Mesenchymal stem cell (in vitro differentiated cells and primary cell): ENCODE data around the gene HSPH1.

Experiments used
- DNase-seq: peaks from one replicate; pipeline ENCODE4 v3.0.0-alpha.2; 2013
- H2AFZ ChIP-seq: one replicate; pipeline ENCODE4 v1.6.1; 2013; ENCODE audit warnings: low read depth, mild to moderate bottlenecking, control low read depth, inconsistent platforms, low read length, moderate library complexity
- H2AK5ac ChIP-seq: 2 replicates; pipeline ENCODE4 v1.6.1; 2013; ENCODE audit warnings: low read length, moderate library complexity, mild to moderate bottlenecking, inconsistent platforms; ENCODE audit not compliant: severe bottlenecking
- H2BK120ac ChIP-seq: one replicate; pipeline ENCODE4 v1.6.1; 2013; ENCODE audit warnings: low read depth, mild to moderate bottlenecking, inconsistent platforms, low read length, moderate library complexity
- H2BK12ac ChIP-seq, 2 experiments: one replicate each; pipeline ENCODE4 v1.6.1; 2013; ENCODE audit warnings: inconsistent platforms in 2 of 2, low read length in 2 of 2, mild to moderate bottlenecking in 2 of 2, moderate library complexity in 2 of 2, control low read depth in 1 of 2
- H2BK15ac ChIP-seq: one replicate; pipeline ENCODE4 v1.6.1; 2013; ENCODE audit warnings: mild to moderate bottlenecking, low read depth, inconsistent platforms; ENCODE audit not compliant: poor library complexity, severe bottlenecking
- H2BK5ac ChIP-seq: 2 replicates; pipeline ENCODE4 v1.6.1; 2013; ENCODE audit warnings: low read depth, mild to moderate bottlenecking, low read length, control low read depth, inconsistent platforms; ENCODE audit not compliant: poor library complexity, severe bottlenecking
- H3K14ac ChIP-seq, 2 experiments: one replicate each; pipeline ENCODE4 v1.6.1; 2013; ENCODE audit warnings: inconsistent platforms in 2 of 2, low read length in 2 of 2, control low read depth in 1 of 2, mild to moderate bottlenecking in 1 of 2, moderate library complexity in 1 of 2
- H3K18ac ChIP-seq, 2 experiments: one replicate each; pipeline ENCODE4 v1.6.1; 2013; ENCODE audit warnings: inconsistent platforms in 2 of 2, low read length in 2 of 2, control low read depth in 1 of 2, low read depth in 1 of 2, mild to moderate bottlenecking in 1 of 2
- H3K23ac ChIP-seq, 2 experiments: one replicate each; pipeline ENCODE4 v1.6.1; 2013; ENCODE audit warnings: inconsistent platforms in 2 of 2, low read length in 2 of 2, mild to moderate bottlenecking in 2 of 2, moderate library complexity in 2 of 2, control low read depth in 1 of 2
- H3K27ac ChIP-seq: 2 replicates; pipeline ENCODE4 v1.5.1; 2013; ENCODE audit warnings: mild to moderate bottlenecking, moderate library complexity, low read length, control low read depth, inconsistent platforms; ENCODE audit not compliant: poor library complexity, severe bottlenecking
- H3K27me3 ChIP-seq, 2 experiments: 2 replicates each; pipeline versions ENCODE4 v1.6.1 to v1.7.0; 2013; ENCODE audit warnings: low read length in 2 of 2, mild to moderate bottlenecking in 2 of 2, moderate library complexity in 2 of 2, control low read depth in 1 of 2, inconsistent platforms in 1 of 2; ENCODE audit not compliant: control insufficient read depth in 1 of 2, insufficient read depth in 1 of 2
- H3K36me3 ChIP-seq, 2 experiments: 2 replicates each; pipeline versions ENCODE4 v1.6.1 to v1.7.0; 2013; ENCODE audit warnings: low read length in 2 of 2, control low read depth in 1 of 2, inconsistent platforms in 1 of 2, low read depth in 1 of 2, mild to moderate bottlenecking in 1 of 2; ENCODE audit not compliant: insufficient read depth in 2 of 2, control insufficient read depth in 1 of 2
- H3K4ac ChIP-seq, 2 experiments: one replicate each; pipeline ENCODE4 v1.6.1; 2013; ENCODE audit warnings: inconsistent platforms in 2 of 2, low read length in 2 of 2, mild to moderate bottlenecking in 2 of 2, moderate library complexity in 2 of 2, control low read depth in 1 of 2, low read depth in 1 of 2
- H3K4me1 ChIP-seq: 2 replicates; pipeline ENCODE4 v1.6.1; 2013; ENCODE audit warnings: low read depth, low read length, control low read depth; ENCODE audit not compliant: control insufficient read depth, insufficient read depth
- H3K4me2 ChIP-seq: 2 replicates; pipeline ENCODE4 v1.6.1; 2013; ENCODE audit warnings: low read length, mild to moderate bottlenecking, inconsistent platforms; ENCODE audit not compliant: poor library complexity, severe bottlenecking
- H3K4me3 ChIP-seq, 2 experiments: 2 replicates each; pipeline versions ENCODE4 v1.5.1 to v1.7.0; 2013; ENCODE audit warnings: low read length in 2 of 2, mild to moderate bottlenecking in 2 of 2, control low read depth in 1 of 2, low read depth in 1 of 2; ENCODE audit not compliant: insufficient read depth in 1 of 2
- H3K79me1 ChIP-seq: replicated peaks from 2 replicates; pipeline ENCODE4 v1.6.1; 2013; ENCODE audit warnings: mild to moderate bottlenecking, control low read depth, low read length, inconsistent platforms; ENCODE audit not compliant: poor library complexity, severe bottlenecking
- H3K9ac ChIP-seq: 2 replicates; pipeline ENCODE4 v1.7.0; 2013; ENCODE audit warnings: mild to moderate bottlenecking, low read length, moderate library complexity
- H3K9me3 ChIP-seq: 2 replicates; pipeline ENCODE4 v1.7.0; 2013; ENCODE audit warnings: mild to moderate bottlenecking, low read length; ENCODE audit not compliant: control insufficient read depth
- H4K8ac ChIP-seq: one replicate; pipeline ENCODE4 v1.6.1; 2013; ENCODE audit warnings: inconsistent platforms, mild to moderate bottlenecking, low read length, moderate library complexity
- H4K91ac ChIP-seq: one replicate; pipeline ENCODE4 v1.6.1; 2013; ENCODE audit warnings: mild to moderate bottlenecking, low read length, inconsistent platforms
- WGBS: methylation state at CpG from one replicate; pipeline ENCODE4 v1.1.7; 2013; ENCODE audit warnings: mixed read lengths; 5-methylcytosine and 5-hydroxymethylcytosine counted together

Gene HSPH1

DNA sequence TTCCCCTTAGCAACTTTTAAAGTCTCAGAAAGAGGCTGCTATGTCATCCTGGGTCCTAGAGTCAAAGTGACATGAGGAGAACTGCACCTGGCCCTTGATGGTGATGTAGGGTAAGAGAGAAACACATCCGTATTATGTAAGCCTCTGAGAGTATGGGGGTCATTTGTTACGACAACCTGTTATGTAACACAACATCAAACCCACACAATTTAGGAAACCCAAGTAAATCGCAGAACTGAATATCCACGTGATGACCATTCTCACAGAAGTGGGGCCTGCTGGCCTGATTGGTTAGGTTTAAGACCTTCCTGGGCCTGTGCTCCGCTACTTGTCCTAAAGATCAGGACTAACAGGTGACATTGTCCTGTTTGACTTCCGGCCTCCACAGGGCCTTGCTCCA lies 22.7 kb upstream of the HSPH1 start:
- no peaks in the 10 kb centered on the region for H3K4me1 ChIP-seq
- H3K4ac ChIP-seq: no peak overlapping the region
- H4K91ac ChIP-seq: no peak overlapping the region
- H3K27me3 ChIP-seq: peaks cover 0 to 8% of the 10 kb centered on the region in 2 experiments
- no peak overlapping the region for H3K4me3 ChIP-seq
- H3K23ac ChIP-seq: peak overlapping the region in 1 of 2 experiments; percentile 2
- H2BK120ac ChIP-seq: no peak overlapping the region
- H3K27ac ChIP-seq: no peak overlapping the region
- no peak overlapping the region for H3K4me2 ChIP-seq
- no peak overlapping the region for H2BK15ac ChIP-seq
- no peak overlapping the region for H2BK5ac ChIP-seq
- H3K18ac ChIP-seq: no peak overlapping the region
- H3K79me1 ChIP-seq: no peaks in the 10 kb centered on the region
- H2BK12ac ChIP-seq: no peak overlapping the region
- H2AK5ac ChIP-seq: no peak overlapping the region
- no peak overlapping the region for H3K9ac ChIP-seq
- no peak overlapping the region for H2AFZ ChIP-seq
- DNase-seq: no peak
- peaks cover 5% of the 10 kb centered on the region for H3K9me3 ChIP-seq
- no peak overlapping the region for H3K14ac ChIP-seq
- H4K8ac ChIP-seq: no peak overlapping the region
- 97% methylated on average over 6 of the region's 6 CpGs for WGBS
- no peaks in the 10 kb centered on the region for H3K36me3 ChIP-seq

DNA sequence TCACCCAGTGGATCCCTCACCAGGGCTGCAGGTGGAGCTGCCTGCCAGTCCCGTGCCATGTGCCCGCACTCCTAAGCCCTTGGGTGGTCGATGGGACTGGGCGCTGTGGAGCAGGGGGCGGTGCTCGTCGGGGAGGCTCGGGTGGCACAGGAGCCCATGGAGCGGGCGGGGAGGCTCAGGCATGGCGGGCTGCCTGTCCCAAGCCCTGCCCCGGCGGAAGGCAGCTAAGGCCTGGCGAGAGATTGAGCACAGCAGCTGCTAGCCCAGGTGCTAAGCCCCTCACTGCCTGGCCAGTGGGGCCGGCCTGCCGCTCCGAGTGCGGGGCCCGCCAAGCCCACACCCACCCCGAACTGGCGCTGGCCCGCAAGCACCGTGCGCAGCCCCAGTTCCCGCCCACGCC lies 21.3 kb upstream of the HSPH1 start:
- H3K4me2 ChIP-seq: no peak overlapping the region
- no peak overlapping the region for H3K23ac ChIP-seq
- H3K27me3 ChIP-seq: peaks cover 0 to under 1% of the 10 kb centered on the region in 2 experiments
- no peak overlapping the region for H3K4ac ChIP-seq
- no peak overlapping the region for H2BK5ac ChIP-seq
- no peak overlapping the region for H2BK12ac ChIP-seq
- H3K27ac ChIP-seq: no peak overlapping the region
- no peak for DNase-seq
- no peak overlapping the region for H3K18ac ChIP-seq
- H3K4me3 ChIP-seq: no peak overlapping the region
- H2AK5ac ChIP-seq: no peak overlapping the region
- H3K79me1 ChIP-seq: no peaks in the 10 kb centered on the region
- no peak overlapping the region for H2AFZ ChIP-seq
- H3K14ac ChIP-seq: no peak overlapping the region
- H4K91ac ChIP-seq: no peak overlapping the region
- no peak overlapping the region for H2BK15ac ChIP-seq
- 94% methylated on average over 20 of the region's 26 CpGs for WGBS
- no peak overlapping the region for H3K9ac ChIP-seq
- H3K4me1 ChIP-seq: no peaks in the 10 kb centered on the region
- no peak overlapping the region for H4K8ac ChIP-seq
- H3K9me3 ChIP-seq: no peaks in the 10 kb centered on the region
- no peaks in the 10 kb centered on the region for H3K36me3 ChIP-seq
- no peak overlapping the region for H2BK120ac ChIP-seq

DNA sequence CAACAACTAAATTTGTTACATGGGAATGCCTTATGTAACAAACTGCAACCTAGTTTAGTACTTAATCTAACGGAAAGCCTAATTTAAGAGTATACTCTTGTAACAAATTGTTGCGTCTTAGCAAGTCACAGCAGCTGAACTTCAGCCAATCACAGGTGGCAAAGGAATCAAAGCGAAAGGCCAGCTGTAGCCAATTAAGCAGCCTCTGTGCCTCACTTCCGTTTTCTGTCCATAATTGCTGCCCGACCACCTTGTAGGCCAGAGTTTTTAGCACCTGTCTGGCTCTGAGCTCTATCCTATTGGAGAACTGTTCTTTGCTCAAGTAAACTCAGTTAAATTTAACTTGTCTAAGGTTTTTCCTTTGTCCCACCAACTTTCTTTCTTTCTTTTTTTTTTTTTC lies 18.1 kb upstream of the HSPH1 start:
- H2BK12ac ChIP-seq: no peak overlapping the region
- no peaks in the 10 kb centered on the region for H3K36me3 ChIP-seq
- H3K9ac ChIP-seq: no peak overlapping the region
- no peak overlapping the region for H3K4me2 ChIP-seq
- no peak overlapping the region for H3K18ac ChIP-seq
- no peak overlapping the region for H2AFZ ChIP-seq
- 94% methylated on average over 5 of the region's 5 CpGs for WGBS
- no peaks in the 10 kb centered on the region for H3K4me1 ChIP-seq
- H3K27me3 ChIP-seq: no peaks in the 10 kb centered on the region
- H3K79me1 ChIP-seq: no peaks in the 10 kb centered on the region
- H3K9me3 ChIP-seq: no peaks in the 10 kb centered on the region
- H3K23ac ChIP-seq: no peak overlapping the region
- H3K4me3 ChIP-seq: no peak overlapping the region
- H2BK120ac ChIP-seq: no peak overlapping the region
- DNase-seq: no peak
- no peak overlapping the region for H3K14ac ChIP-seq
- H2AK5ac ChIP-seq: no peak overlapping the region
- H2BK15ac ChIP-seq: no peak overlapping the region
- no peak overlapping the region for H4K91ac ChIP-seq
- no peak overlapping the region for H3K4ac ChIP-seq
- no peak overlapping the region for H4K8ac ChIP-seq
- no peak overlapping the region for H3K27ac ChIP-seq
- no peak overlapping the region for H2BK5ac ChIP-seq

DNA sequence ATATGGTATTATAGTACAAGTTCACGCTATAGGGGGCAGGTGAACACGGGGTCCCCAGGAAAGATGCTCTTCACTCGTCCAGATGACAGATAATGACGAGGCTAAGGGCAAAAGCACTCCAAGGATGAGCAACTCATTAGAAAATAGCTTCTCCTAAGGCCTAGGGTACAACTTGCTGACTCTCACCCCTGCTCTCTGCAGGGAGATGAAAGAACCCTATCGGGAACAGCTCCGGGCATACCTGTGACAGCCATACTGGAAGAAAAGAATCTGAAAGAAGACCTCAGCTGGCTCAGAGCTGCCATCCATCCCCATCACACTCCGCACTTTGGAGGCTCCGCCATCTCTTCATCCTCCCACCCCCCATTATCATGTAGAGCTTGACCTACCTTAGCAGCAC lies 17.5 kb upstream of the HSPH1 start:
- Histone ChIP-seq H3K14ac (no peak overlapping the region), H4K91ac (no peak overlapping the region), H3K23ac (no peak overlapping the region), H3K27ac (no peak overlapping the region), H3K79me1 (no peaks in the 10 kb centered on the region), H3K18ac (no peak overlapping the region), H3K9me3 (no peaks in the 10 kb centered on the region), H3K4me1 (no peaks in the 10 kb centered on the region), H3K9ac (no peak overlapping the region), H3K36me3 (no peaks in the 10 kb centered on the region), H4K8ac (no peak overlapping the region), H2BK5ac (no peak overlapping the region), H3K4ac (no peak overlapping the region), H2BK120ac (no peak overlapping the region), H2BK15ac (no peak overlapping the region), H2AFZ (no peak overlapping the region), H3K4me2 (no peak overlapping the region), H2AK5ac (no peak overlapping the region), H3K27me3 (no peaks in the 10 kb centered on the region), H2BK12ac (no peak overlapping the region), H3K4me3 (no peak overlapping the region)
- no peak for DNase-seq
- 95% methylated on average over 8 of the region's 8 CpGs for WGBS
